ENCODE measurements around the gene GPR183. TPM values are rescaled to one million over a fixed set of nuclear protein-coding genes. Genes with fewer than 3 reads are reported as not detected.

GPR183 gene
- total RNA-seq, 1 donor from 2014 or later, result 0.19 TPM

- Mint-ChIP-seq H3K36me3 (ENCODE audit: unreplicated experiment) (peaks cover 4% of the 10 kb centered on the region), H3K4me3 (ENCODE audit: unreplicated experiment) (no peak overlapping the region), H3K4me1 (ENCODE audit: unreplicated experiment) (peaks cover 32% of the 10 kb centered on the region), H3K27ac (ENCODE audit: unreplicated experiment) (peak overlapping the region; percentile 55), H3K9me3 (ENCODE audit: unreplicated experiment) (no peaks in the 10 kb centered on the region), H3K27me3 (ENCODE audit: unreplicated experiment) (no peaks in the 10 kb centered on the region)
- no peak for DNase-seq (ENCODE audit: extremely low spot score, unreplicated experiment)
- TF ChIP-seq, protein P1, sequence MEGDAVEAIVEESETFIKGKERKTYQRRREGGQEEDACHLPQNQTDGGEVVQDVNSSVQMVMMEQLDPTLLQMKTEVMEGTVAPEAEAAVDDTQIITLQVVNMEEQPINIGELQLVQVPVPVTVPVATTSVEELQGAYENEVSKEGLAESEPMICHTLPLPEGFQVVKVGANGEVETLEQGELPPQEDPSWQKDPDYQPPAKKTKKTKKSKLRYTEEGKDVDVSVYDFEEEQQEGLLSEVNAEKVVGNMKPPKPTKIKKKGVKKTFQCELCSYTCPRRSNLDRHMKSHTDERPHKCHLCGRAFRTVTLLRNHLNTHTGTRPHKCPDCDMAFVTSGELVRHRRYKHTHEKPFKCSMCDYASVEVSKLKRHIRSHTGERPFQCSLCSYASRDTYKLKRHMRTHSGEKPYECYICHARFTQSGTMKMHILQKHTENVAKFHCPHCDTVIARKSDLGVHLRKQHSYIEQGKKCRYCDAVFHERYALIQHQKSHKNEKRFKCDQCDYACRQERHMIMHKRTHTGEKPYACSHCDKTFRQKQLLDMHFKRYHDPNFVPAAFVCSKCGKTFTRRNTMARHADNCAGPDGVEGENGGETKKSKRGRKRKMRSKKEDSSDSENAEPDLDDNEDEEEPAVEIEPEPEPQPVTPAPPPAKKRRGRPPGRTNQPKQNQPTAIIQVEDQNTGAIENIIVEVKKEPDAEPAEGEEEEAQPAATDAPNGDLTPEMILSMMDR (IDR thresholded peaks at IDR 0.05), result no peak
Observed at GRCh38 chr13:99282264-99283231, 24.7 kb downstream of the GPR183 start.

GRCh38 chr13:99281811-99282263 lies 25.4 kb downstream of the GPR183 start:
- Mint-ChIP-seq H3K27ac (ENCODE audit: unreplicated experiment) (peak overlapping the region; percentile 55), H3K4me1 (ENCODE audit: unreplicated experiment) (peaks cover 28% of the 10 kb centered on the region), H3K4me3 (ENCODE audit: unreplicated experiment) (no peak overlapping the region), H3K9me3 (ENCODE audit: unreplicated experiment) (no peaks in the 10 kb centered on the region), H3K27me3 (ENCODE audit: unreplicated experiment) (no peaks in the 10 kb centered on the region), H3K36me3 (ENCODE audit: unreplicated experiment) (no peaks in the 10 kb centered on the region)
- TF ChIP-seq, protein P1 (IDR thresholded peaks at IDR 0.05), result no peak
- DNase-seq (ENCODE audit: extremely low spot score, unreplicated experiment), result no peak

GRCh38 chr13:99280166-99280565 lies 27.0 kb downstream of the GPR183 start:
- DNase-seq (ENCODE audit: extremely low spot score, unreplicated experiment), result no peak
- Mint-ChIP-seq H3K27ac (ENCODE audit: unreplicated experiment) (no peak overlapping the region), H3K27me3 (ENCODE audit: unreplicated experiment) (no peaks in the 10 kb centered on the region), H3K36me3 (ENCODE audit: unreplicated experiment) (no peaks in the 10 kb centered on the region), H3K4me3 (ENCODE audit: unreplicated experiment) (no peak overlapping the region), H3K4me1 (ENCODE audit: unreplicated experiment) (peaks cover 28% of the 10 kb centered on the region), H3K9me3 (ENCODE audit: unreplicated experiment) (no peaks in the 10 kb centered on the region)
- TF ChIP-seq, protein P1 (IDR thresholded peaks at IDR 0.05), result no peak

DNA sequence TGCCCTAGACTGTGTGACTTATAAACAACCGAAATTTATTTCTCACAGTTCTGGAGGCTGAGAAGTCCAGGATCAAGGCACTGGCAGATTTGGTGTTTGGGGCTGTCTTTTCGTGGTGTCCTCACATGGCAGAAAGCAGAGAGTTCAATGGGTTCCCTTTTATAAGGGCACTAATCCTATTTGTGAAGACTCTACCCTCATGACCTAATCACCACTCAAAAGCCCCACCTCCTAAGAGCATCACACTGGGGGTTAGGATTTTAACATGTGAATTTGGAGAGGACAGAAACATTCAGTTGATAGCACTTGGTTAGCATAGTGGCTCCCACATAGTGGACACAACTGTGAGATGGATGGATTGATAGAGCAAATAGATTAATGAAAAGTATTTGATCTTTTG lies 27.6 kb downstream of the GPR183 start:
- TF ChIP-seq, protein P1 (IDR thresholded peaks at IDR 0.05), result no peak
- H3K9me3 Mint-ChIP-seq (ENCODE audit: unreplicated experiment), result no peaks in the 10 kb centered on the region
- no peak overlapping the region for H3K4me3 Mint-ChIP-seq (ENCODE audit: unreplicated experiment)
- no peak for DNase-seq (ENCODE audit: extremely low spot score, unreplicated experiment)
- no peaks in the 10 kb centered on the region for H3K27me3 Mint-ChIP-seq (ENCODE audit: unreplicated experiment)
- H3K36me3 Mint-ChIP-seq (ENCODE audit: unreplicated experiment), result no peaks in the 10 kb centered on the region
- peaks cover 26% of the 10 kb centered on the region for H3K4me1 Mint-ChIP-seq (ENCODE audit: unreplicated experiment)
- no peak overlapping the region for H3K27ac Mint-ChIP-seq (ENCODE audit: unreplicated experiment)

GRCh38 chr13:99278843-99279242 lies 28.4 kb downstream of the GPR183 start:
- Mint-ChIP-seq H3K4me1 (ENCODE audit: unreplicated experiment) (peaks cover 22% of the 10 kb centered on the region), H3K36me3 (ENCODE audit: unreplicated experiment) (no peaks in the 10 kb centered on the region), H3K27ac (ENCODE audit: unreplicated experiment) (no peak overlapping the region), H3K9me3 (ENCODE audit: unreplicated experiment) (no peaks in the 10 kb centered on the region), H3K4me3 (ENCODE audit: unreplicated experiment) (no peak overlapping the region), H3K27me3 (ENCODE audit: unreplicated experiment) (no peaks in the 10 kb centered on the region)
- TF ChIP-seq, protein P1 (IDR thresholded peaks at IDR 0.05), result no peak
- DNase-seq (ENCODE audit: extremely low spot score, unreplicated experiment), result no peak
